Lung (tissue), 16 donors: Measurements from ENCODE around the gene CATSPERZ. TPM values are rescaled to one million over a fixed set of nuclear protein-coding genes. Genes with fewer than 3 reads are reported as not detected.

Source experiments
- ATAC-seq: fragments of 200-7000 bp; cut with Tn5 transposase; one replicate; pipeline ENCODE4 v1.9.1; 2020; ENCODE audit warnings: moderate number of reproducible peaks; ENCODE audit not compliant: insufficient read depth, low FRiP score
- DNase-seq, 3 donors: peaks; one replicate each; pipeline ENCODE4 v3.0.0-alpha.2; 2013 to 2017
- H3K27ac ChIP-seq, 2 donors: one replicate each; pipeline ENCODE4 v1.5.1; 2013; ENCODE audit warnings: mild to moderate bottlenecking in 2 of 2, moderate library complexity in 2 of 2, control low read depth in 1 of 2, inconsistent platforms in 1 of 2, low read depth in 1 of 2, low read length in 1 of 2
- H3K27me3 ChIP-seq, 3 donors: one replicate each; pipeline ENCODE4 v1.5.1; 2013; ENCODE audit warnings: low read length in 2 of 3; ENCODE audit not compliant: control insufficient read depth in 3 of 3, insufficient read depth in 3 of 3
- H3K36me3 ChIP-seq, 4 donors: one replicate each; pipeline ENCODE4 v1.5.1; 2013; ENCODE audit warnings: low read length in 4 of 4, mild to moderate bottlenecking in 1 of 4, moderate library complexity in 1 of 4; ENCODE audit not compliant: control insufficient read depth in 4 of 4, insufficient read depth in 4 of 4
- H3K4me1 ChIP-seq, 5 donors: one replicate each; pipeline ENCODE4 v1.5.1; 2013; ENCODE audit warnings: low read length in 5 of 5, mild to moderate bottlenecking in 2 of 5, moderate library complexity in 1 of 5; ENCODE audit not compliant: control insufficient read depth in 5 of 5, insufficient read depth in 5 of 5
- H3K4me3 ChIP-seq: one replicate; pipeline ENCODE4 v1.5.1; 2013; ENCODE audit warnings: mild to moderate bottlenecking, control low read depth, moderate library complexity
- H3K9ac ChIP-seq, 2 donors: one replicate each; pipeline ENCODE4 v1.5.1; 2013; ENCODE audit warnings: low read length in 2 of 2, control low read depth in 1 of 2; ENCODE audit not compliant: insufficient read depth in 1 of 2
- H3K9me3 ChIP-seq, 4 donors: one replicate each; pipeline ENCODE4 v1.5.1; 2013; ENCODE audit warnings: low read length in 3 of 4, mild to moderate bottlenecking in 1 of 4, moderate library complexity in 1 of 4; ENCODE audit not compliant: control insufficient read depth in 4 of 4, insufficient read depth in 3 of 4
- CTCF ChIP-seq: IDR thresholded peaks from 2 replicates; pipeline ENCODE4 v1.5.1; 2012; ENCODE audit warnings: mild to moderate bottlenecking; ENCODE audit errors: control extremely low read depth, extremely low read depth
- WGBS, 2 donors: extraction: QIAGEN DNeasy Blood & Tissue Kit; methylation state at CpG; one replicate each; pipeline ENCODE4 v1.1.7; 2013; 5-methylcytosine and 5-hydroxymethylcytosine counted together
- long read RNA-seq, 5 donors: transcript quantifications; one replicate each; lab custom pipeline, GENCODE V29; 2026
- polyA plus RNA-seq, 2 donors: library from polyadenylated mRNA; stranded (reverse); fragments of 200-250 nt; gene quantifications; one replicate each; pipeline ENCODE4 v1.2.1, GENCODE V29; 2013
- total RNA-seq, 2 donors: library from RNA; depleted of rRNA in 1 of 2; stranded (reverse); fragments of >200 nt in 1 of 2; gene quantifications; one replicate each; pipeline ENCODE4 v1.2.1, GENCODE V29; 2014 to 2021
- donor health status: control.
- donor health status: control.
- donor health status: Bipolar disorder and iron deficiency.
- donor health status: healthy.
- donor health status: DM: yes; HTN: yes; CAD: no.

The CATSPERZ gene
- total RNA-seq = under 1 TPM in 1 of 2 donors, not detected in 1; 0.67 TPM
- under 1 TPM; 0.31 to 0.98 TPM for polyA plus RNA-seq
- long read RNA-seq, donor 1 = 0 reads
- long read RNA-seq, donor 2 = 0 reads
- long read RNA-seq, donor 3 = 0 reads
- long read RNA-seq, donor 4 = 0 reads
- long read RNA-seq, donor 5 = 0 reads

GRCh38 chr11:64299847-64300648 is at the start of gene CATSPERZ:
TSS of gene CATSPERZ (plus strand) at chr11:64300358. CDS start at chr11:64300411, 53 bp downstream.
- 4 to 5% methylated on average over 49 to 54 of the region's 54 CpGs for WGBS, 2 donors
- ATAC-seq (no peak), DNase-seq (no peak)
- Histone ChIP-seq H3K4me1 (peaks cover 0 to 18% (median 10%) of the 10 kb centered on the region in 5 donors), H3K9ac (no peak within 1 kb of the TSS), H3K9me3 (no peaks in the 10 kb centered on the region), H3K36me3 (no peaks in the 10 kb centered on the region), H3K27ac (peak within 1 kb of the TSS in 1 of 2 donors; percentile 15), H3K4me3 (no peak within 1 kb of the TSS), H3K27me3 (peaks cover 0 to 65% (median 60%) of the 10 kb centered on the region in 3 donors)
- TF ChIP-seq CTCF = no peak

GRCh38 chr11:64250415-64251015 is 49.6 kb upstream of the CATSPERZ start:
- Histone ChIP-seq H3K36me3 (peaks cover 0 to 11% (median 2%) of the 10 kb centered on the region in 4 donors), H3K4me3 (no peak overlapping the region), H3K9me3 (no peaks in the 10 kb centered on the region), H3K27me3 (no peaks in the 10 kb centered on the region), H3K27ac (no peak overlapping the region), H3K9ac (no peak overlapping the region), H3K4me1 (peaks cover 0 to 28% (median 12%) of the 10 kb centered on the region in 5 donors)
- ATAC-seq (no peak), DNase-seq (peak in 1 of 3 donors; percentile 26)
- 23 to 27% methylated on average over 13 of the region's 13 CpGs for WGBS, 2 donors
- TF ChIP-seq CTCF = no peak

- peak within 1 kb of the TSS; percentile 24 to 63 for H3K27ac ChIP-seq
- 1% methylated on average over 63 to 75 of the region's 75 CpGs for WGBS, 2 donors
- DNase-seq = peak; percentile 44 to 70 (median 49)
- peaks cover 0 to 26% (median 9%) of the 10 kb centered on the region in 5 donors for H3K4me1 ChIP-seq
- no peaks in the 10 kb centered on the region for H3K9me3 ChIP-seq
- peak within 1 kb of the TSS in 1 of 2 donors; percentile 58 for H3K9ac ChIP-seq
- no peaks in the 10 kb centered on the region for H3K27me3 ChIP-seq
- peak; percentile 73 for ATAC-seq
- H3K4me3 ChIP-seq = peak within 1 kb of the TSS; percentile 62
- peak; percentile 35 for TF ChIP-seq CTCF
- peaks cover 0 to 17% (median 2%) of the 10 kb centered on the region in 4 donors for H3K36me3 ChIP-seq
These were observed 49.0 kb upstream of the CATSPERZ start, which contains the start of gene PLCB3 for GRCh38 chr11:64251016-64251752. TSS of gene PLCB3 (plus strand) at chr11:64251530. CDS start at chr11:64251650, 120 bp downstream.
